ENCODE data around the gene RPS25. TPM values are rescaled to one million over a fixed set of nuclear protein-coding genes. Genes with fewer than 3 reads are reported as not detected.

RPS25 gene
- total and polyA plus RNA-seq, 9 of the 15 experiments (the other 6 are each of a cell fraction or from before 2014, with no cell fraction given), result 1,553 to 5,486 (median 2,471) TPM

GRCh38 chr11:118996926-118997626 is 21.1 kb downstream of the RPS25 start (continued):
- no peak for TF ChIP-seq KLF10 (CRISPR knock-in tag; IDR thresholded peaks at IDR 0.05)
- no peak for TF ChIP-seq ZNF766 (CRISPR knock-in tag; conservative IDR thresholded peaks at IDR 0.05)
- no peak for TF ChIP-seq NCOR1 (IDR thresholded peaks at IDR 0.05)
- TF ChIP-seq XRCC3 (IDR thresholded peaks at IDR 0.05), result no peak
- TF ChIP-seq ARID4B (CRISPR knock-in tag; IDR thresholded peaks at IDR 0.05), result no peak
- TF ChIP-seq UBTF (IDR thresholded peaks at IDR 0.05; ENCODE audit: borderline replicate concordance in 1 of 2, low read depth in 2 of 2, low read length in 2 of 2), result no peak
- TF ChIP-seq POLR3G (IDR thresholded peaks at IDR 0.05; ENCODE audit: extremely low read depth, insufficient read length, insufficient replicate concordance), result no peak
- no peak for TF ChIP-seq MITF (IDR thresholded peaks at IDR 0.05)
- no peak for TF ChIP-seq FOXM1 (IDR thresholded peaks at IDR 0.05; ENCODE audit: low read depth)
- TF ChIP-seq FOXM1 (CRISPR knock-in tag; IDR thresholded peaks at IDR 0.05; ENCODE audit: low read depth), result no peak
- TF ChIP-seq ZBTB17 (CRISPR knock-in tag; IDR thresholded peaks at IDR 0.05), result no peak

All from K562 (cell line).